Measurements from ENCODE around the gene WDR91. TPM values are rescaled to one million over a fixed set of nuclear protein-coding genes. Genes with fewer than 3 reads are reported as not detected.

WDR91 gene
- polyA plus RNA-seq (ENCODE audit: low read depth in 6 of 6) = 1 to 10 TPM; 2.3 to 5.8 (median 4.5) TPM

DNA sequence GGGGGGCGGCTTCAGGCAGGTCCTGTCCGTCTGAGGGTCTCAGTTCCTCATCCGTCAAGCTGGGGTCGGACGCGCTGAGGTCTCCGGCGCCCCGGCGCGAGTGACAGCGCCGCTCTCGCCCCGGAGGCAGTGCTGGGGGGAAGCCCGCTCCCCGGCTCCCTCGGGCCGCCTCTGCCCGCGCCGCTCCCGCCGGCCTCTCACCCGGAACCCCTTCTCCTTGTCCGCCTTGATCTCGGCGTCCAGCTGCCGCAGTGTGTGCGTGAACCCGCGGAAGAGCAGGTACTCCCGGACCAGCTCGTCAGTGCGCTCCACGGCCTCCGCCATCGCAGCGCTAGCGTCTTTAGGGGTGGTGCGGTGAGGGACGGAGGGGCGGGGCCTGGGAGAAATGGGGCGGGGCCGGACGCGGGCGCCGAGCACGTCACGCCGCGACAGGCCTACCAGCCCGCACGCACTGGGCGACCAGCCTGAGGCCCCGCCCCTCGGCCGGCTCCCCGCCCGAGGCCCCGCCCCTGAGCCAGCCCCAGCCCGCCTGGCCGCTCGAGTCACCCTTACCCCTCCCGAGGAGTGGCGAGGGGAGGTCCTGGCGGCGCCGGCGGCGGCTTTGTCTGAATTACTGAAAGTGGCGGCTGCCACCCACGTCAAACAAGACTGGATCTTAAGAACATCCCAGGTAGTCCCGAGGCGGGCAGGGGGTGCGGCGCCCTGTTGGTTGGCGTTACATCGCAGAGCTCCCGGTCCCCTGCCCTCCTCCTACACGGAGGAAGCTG, at the start of gene WDR91:
Gene WDR91, minus strand, starts transcription at position 348 of the 767 bp plus-strand sequence. Its CDS starts 24 bp downstream, at position 324.
- H3K27me3 Mint-ChIP-seq = no peaks in the 10 kb centered on the region
- peaks cover 24 to 45% (median 39%) of the 10 kb centered on the region in 3 donors for H3K4me1 Mint-ChIP-seq
- H3K4me3 Mint-ChIP-seq = peak within 1 kb of the TSS; percentile 91 to 99 (median 96)
- no peaks in the 10 kb centered on the region for H3K36me3 Mint-ChIP-seq
- ATAC-seq (ENCODE audit: low read depth in 2 of 2) (peak; percentile 85), DNase-seq (peak; percentile 88)
- no peaks in the 10 kb centered on the region for H3K9me3 Mint-ChIP-seq
- H3K27ac Mint-ChIP-seq = peak within 1 kb of the TSS; percentile 93 to 99 (median 99)

DNA sequence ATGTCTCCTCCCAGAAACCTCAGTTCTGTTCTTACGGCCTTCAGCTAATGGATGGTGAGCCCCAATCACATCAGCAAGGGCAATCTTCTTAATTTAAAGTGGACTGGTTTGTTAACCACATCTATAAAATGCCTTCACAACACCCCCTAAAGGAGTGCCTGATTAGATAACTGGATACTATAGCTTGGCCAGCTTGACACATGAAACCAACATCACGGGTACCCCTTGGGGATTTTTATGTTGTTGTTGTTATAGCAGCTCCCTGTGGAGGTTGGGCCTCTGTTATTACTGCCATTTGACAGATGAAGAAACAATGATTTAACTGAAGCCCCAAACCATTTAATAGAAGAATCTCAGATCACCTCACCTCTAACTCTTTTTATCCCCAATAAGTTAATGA, 49.1 kb upstream of the WDR91 start:
- ATAC-seq (ENCODE audit: low read depth in 2 of 2) = no peak
- no peak overlapping the region for H3K4me3 Mint-ChIP-seq
- H3K36me3 Mint-ChIP-seq = peaks cover 6 to 18% of the 10 kb centered on the region in 2 donors
- peaks cover 6 to 24% (median 20%) of the 10 kb centered on the region in 7 donors for H3K9me3 Mint-ChIP-seq
- no peak for DNase-seq
- no peak overlapping the region for H3K27ac Mint-ChIP-seq
- H3K4me1 Mint-ChIP-seq = no peaks in the 10 kb centered on the region
- peaks cover 5 to 11% (median 10%) of the 10 kb centered on the region in 3 donors for H3K27me3 Mint-ChIP-seq

- ATAC-seq (ENCODE audit: low read depth in 2 of 2) (no peak), DNase-seq (no peak)
- H3K27me3 Mint-ChIP-seq = peaks cover 5 to 11% (median 9%) of the 10 kb centered on the region in 3 donors
- H3K4me1 Mint-ChIP-seq = peaks cover 0 to 3% (median 0%) of the 10 kb centered on the region in 3 donors
- H3K36me3 Mint-ChIP-seq = peaks cover 5 to 11% of the 10 kb centered on the region in 2 donors
- peaks cover 6 to 18% (median 14%) of the 10 kb centered on the region in 7 donors for H3K9me3 Mint-ChIP-seq
- H3K4me3 Mint-ChIP-seq = no peak overlapping the region
- H3K27ac Mint-ChIP-seq = peak overlapping the region in 1 of 6 donors; percentile 57
Observed at GRCh38 chr7:135259702-135260101, 48.4 kb upstream of the WDR91 start.

DNA sequence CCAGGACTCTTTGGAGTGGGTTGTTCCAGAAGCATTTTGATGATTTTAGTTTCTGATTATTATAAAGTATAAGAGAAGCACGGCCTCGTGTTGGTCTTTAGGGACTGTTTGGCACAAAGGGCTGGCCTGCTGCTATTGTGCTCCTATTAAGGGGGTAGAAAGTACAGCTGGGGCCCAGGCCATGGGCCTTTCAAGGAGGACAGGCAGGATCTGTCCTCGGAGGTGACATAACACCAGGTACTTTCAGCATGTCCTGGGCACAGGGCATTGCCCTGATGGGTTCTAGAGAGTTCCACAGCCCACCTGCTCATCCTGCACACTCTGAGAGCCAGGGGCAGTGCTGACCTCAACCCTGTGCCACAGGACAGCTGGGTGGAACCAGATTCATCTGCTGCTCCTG, 47.3 kb upstream of the WDR91 start:
- Mint-ChIP-seq H3K27me3 (peaks cover 5 to 11% (median 5%) of the 10 kb centered on the region in 3 donors), H3K4me3 (no peak overlapping the region), H3K36me3 (peaks cover 0 to 8% of the 10 kb centered on the region in 2 donors), H3K4me1 (peaks cover 0 to 4% (median 0%) of the 10 kb centered on the region in 3 donors), H3K9me3 (peaks cover 2 to 8% (median 6%) of the 10 kb centered on the region in 7 donors), H3K27ac (no peak overlapping the region)
- ATAC-seq (ENCODE audit: low read depth in 2 of 2) (no peak), DNase-seq (no peak)

DNA sequence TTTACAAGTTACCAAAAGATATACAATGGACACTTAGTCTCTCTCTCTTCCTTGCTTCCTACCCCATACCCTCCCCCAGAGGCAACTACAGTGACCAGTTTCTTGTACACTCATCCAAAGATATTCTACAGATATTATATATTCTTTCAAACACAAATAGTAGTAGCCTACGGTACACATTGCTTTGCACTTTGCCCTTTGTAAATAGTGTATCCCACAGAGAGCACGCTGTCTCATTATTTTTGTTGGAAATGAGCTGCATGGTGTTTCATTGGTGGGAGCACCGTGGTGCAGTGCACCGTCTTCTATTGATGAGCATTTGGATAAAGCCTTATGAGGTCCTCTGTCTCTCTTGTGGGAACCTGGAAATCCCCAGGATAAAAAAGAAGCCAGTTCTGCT, 46.5 kb upstream of the WDR91 start:
- Mint-ChIP-seq H3K9me3 (peaks cover 0 to 4% (median 3%) of the 10 kb centered on the region in 7 donors), H3K27me3 (peaks cover 4 to 8% (median 5%) of the 10 kb centered on the region in 3 donors), H3K36me3 (peaks cover 0 to 6% of the 10 kb centered on the region in 2 donors), H3K4me3 (no peak overlapping the region), H3K27ac (peak overlapping the region in 1 of 6 donors; percentile 59), H3K4me1 (peaks cover 0 to 4% (median 0%) of the 10 kb centered on the region in 3 donors)
- ATAC-seq (ENCODE audit: low read depth in 2 of 2) = no peak
- no peak for DNase-seq

DNA sequence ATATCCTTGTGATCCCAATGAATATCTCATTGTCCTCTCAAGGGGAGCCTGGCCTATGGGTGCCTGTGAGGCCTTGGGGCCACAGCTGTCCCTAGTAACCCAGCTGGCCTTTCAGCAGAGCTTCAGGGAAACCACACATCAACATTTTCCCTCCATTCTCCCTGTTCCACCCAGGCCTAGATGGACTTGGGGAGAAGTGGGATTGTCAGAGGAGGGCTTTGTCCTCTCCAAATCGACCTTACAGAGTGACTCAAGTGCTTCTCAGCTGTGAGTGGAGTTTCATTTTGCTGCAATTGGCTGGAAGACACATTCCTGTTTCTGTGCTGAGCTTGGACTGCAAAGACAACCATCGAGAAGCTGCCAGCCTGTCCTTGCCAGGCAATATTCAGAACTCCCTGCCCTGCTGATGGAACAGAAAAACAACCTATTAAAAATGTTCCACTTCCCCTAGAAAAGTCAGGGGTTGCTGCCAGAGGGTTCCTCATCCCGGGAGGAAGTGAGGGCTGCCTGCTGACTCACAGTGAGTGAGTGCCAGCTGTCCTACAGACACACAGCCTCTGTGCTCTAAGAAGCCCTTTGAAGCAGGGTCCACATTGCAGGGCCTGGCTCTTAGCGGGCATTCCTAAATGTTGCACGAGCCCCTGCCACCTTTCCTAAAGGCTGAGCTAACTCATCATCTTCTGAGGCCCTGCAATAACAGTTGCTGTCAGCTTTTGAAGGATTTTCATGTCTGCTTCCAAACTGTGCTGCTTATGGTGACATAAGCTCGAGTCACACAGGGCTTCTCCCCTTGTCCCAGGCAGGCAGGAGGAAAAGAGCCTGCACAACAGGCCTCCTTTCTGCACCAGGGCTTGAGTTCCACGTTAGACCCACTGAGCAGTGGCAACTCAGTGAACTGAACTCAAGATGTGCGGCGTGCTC, 42.8 kb upstream of the WDR91 start:
- no peaks in the 10 kb centered on the region for H3K27me3 Mint-ChIP-seq
- H3K4me3 Mint-ChIP-seq = no peak overlapping the region
- ATAC-seq (ENCODE audit: low read depth in 2 of 2) = no peak
- H3K27ac Mint-ChIP-seq = no peak overlapping the region
- H3K36me3 Mint-ChIP-seq = no peaks in the 10 kb centered on the region
- no peak for DNase-seq
- no peaks in the 10 kb centered on the region for H3K9me3 Mint-ChIP-seq
- H3K4me1 Mint-ChIP-seq = peaks cover 0 to 4% (median 4%) of the 10 kb centered on the region in 3 donors

DNA sequence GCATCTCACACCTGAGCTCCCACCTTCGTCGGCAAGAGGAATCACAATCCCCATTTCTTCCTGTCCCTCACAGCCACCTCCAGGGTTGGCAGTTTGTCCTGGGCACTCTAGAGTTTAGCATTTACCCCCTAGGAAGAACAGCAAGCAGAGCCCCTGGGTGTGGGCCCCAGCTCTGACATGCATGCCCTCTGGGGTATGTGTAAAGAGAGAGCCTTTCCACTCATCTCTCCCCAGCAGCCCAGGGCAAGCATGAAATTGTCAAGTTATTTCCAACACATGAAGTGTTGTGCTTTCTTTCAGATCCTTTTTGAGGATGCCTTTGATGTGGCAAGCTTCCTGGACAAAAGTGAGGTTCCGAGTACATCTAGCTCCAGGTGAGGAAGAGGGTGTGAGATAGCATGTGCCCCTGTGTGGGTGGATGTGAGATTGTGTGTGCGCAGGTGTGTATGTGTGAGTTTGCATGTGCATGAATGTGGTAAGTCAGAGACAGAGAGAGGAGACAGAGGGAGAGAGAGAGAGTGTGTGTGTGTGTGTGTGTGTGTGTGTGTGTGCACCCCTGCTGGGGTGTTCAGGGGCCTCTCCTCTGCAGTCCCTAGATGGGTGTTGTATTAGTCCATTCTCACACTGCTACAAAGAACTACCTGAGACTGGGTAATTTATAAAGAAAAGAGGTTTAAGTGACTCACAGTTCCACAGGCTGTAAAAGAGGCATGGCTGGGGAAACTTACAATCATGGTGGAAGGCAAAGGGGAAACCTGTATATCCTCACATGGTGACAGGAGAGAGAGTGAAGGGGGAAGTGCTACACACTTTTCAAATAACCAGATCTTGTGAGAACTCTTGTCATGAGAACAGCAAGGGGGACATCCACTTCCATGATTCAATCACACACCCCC, 40.4 kb upstream of the WDR91 start:
- H3K9me3 Mint-ChIP-seq = no peaks in the 10 kb centered on the region
- no peak for ATAC-seq (ENCODE audit: low read depth in 2 of 2)
- H3K36me3 Mint-ChIP-seq = no peaks in the 10 kb centered on the region
- H3K27ac Mint-ChIP-seq = no peak overlapping the region
- no peak for DNase-seq
- no peaks in the 10 kb centered on the region for H3K27me3 Mint-ChIP-seq
- no peak overlapping the region for H3K4me3 Mint-ChIP-seq
- peaks cover 0 to 4% (median 4%) of the 10 kb centered on the region in 3 donors for H3K4me1 Mint-ChIP-seq

DNA sequence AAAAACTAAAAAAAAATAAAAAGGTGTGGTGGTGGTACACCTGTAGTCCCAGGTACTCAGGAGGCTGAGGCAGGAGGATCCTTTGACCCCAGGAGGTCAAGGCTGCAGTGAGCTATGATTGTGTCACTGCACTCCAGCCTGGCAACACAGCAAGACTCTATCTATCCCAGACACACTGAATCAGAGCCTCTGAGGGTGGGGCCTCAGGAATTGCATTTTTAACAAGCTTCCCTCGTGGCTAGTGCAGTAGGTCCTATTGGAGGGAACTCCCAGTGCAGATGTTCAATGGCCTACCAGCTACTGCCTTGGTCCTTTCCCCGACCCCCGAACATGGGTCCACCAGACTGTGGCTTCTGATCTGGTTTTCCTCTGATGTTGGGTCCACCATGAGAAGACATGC, 37.2 kb upstream of the WDR91 start:
- ATAC-seq (ENCODE audit: low read depth in 2 of 2) (no peak), DNase-seq (no peak)
- H3K9me3 Mint-ChIP-seq = no peaks in the 10 kb centered on the region
- H3K4me1 Mint-ChIP-seq = peaks cover 0 to 4% (median 0%) of the 10 kb centered on the region in 3 donors
- peak overlapping the region in 1 of 6 donors; percentile 48 for H3K27ac Mint-ChIP-seq
- no peak overlapping the region for H3K4me3 Mint-ChIP-seq
- no peaks in the 10 kb centered on the region for H3K36me3 Mint-ChIP-seq
- H3K27me3 Mint-ChIP-seq = peaks cover 8 to 10% (median 9%) of the 10 kb centered on the region in 3 donors

DNA sequence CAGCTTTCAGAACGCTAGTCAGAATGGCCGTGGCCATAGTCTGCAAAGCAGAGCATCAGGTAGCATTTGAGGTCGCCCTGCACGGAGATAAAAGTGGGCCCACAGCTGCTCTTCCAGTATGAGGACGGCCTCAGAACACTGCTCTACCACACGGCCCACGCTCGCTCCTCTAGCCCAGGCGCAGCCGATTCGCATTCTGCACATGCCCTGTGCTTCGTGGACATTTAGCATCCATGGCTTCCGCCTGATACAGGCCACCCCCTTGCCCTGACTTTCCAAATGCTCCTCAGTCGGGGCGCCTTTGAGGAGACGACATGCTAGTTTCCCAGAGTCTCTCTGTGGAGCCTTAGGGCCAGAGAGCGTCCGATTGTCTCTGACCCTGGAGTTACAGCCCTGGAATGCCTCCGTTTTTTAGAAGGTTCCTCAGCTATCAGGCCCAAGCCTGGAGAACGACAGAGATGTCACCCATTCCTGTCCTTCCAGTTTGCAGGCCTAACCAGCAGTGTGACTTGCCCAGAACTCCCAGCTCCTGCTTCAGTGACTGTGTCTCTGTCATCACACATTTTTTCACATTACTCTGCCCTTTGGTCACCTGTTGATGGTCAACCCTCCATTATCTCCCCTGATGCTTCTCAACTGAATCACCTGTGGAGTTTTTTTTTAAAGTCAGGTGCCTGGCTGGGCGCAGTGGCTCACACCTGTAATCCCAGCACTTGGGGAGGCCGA, 36.6 kb upstream of the WDR91 start:
- Mint-ChIP-seq H3K4me1 (peaks cover 0 to 4% (median 0%) of the 10 kb centered on the region in 3 donors), H3K4me3 (peak overlapping the region in 1 of 8 donors; percentile 52), H3K36me3 (no peaks in the 10 kb centered on the region), H3K27me3 (peaks cover 8 to 10% (median 9%) of the 10 kb centered on the region in 3 donors), H3K27ac (peak overlapping the region in 1 of 6 donors; percentile 11), H3K9me3 (no peaks in the 10 kb centered on the region)
- ATAC-seq (ENCODE audit: low read depth in 2 of 2) (no peak), DNase-seq (no peak)

DNA sequence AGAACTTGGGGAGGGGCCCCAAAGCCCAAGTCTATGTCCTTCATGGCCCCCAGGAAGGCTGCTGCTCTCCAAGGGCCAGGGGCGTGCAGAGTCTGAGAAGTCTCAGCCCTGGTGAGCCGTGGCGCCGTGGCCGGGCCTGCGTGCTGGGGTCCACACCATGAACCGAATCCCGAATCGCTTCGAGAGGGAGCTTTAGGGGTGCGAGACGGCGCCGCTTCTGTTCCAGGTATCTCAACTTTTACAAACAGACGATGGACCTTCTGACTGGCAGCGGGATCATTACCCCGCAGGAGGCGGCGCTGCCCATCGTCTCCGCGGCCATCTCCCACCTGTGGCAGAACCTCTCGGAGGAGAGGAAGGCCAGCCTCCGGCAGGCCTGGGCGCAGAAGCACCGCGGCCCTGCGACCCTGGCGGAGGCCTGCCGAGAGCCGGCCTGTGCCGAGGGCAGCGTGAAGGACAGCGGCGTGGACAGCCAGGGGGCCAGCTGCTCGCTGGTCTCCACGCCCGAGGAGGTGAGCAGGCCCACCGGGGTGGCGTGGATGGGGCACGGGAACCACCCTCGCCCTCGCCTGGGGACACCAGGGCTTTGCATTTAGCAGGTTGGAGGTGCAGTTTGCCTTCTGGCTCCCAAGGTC, 35.0 kb upstream of the WDR91 start:
- H3K36me3 Mint-ChIP-seq = no peaks in the 10 kb centered on the region
- ATAC-seq (ENCODE audit: low read depth in 2 of 2) = no peak
- peaks cover 4 to 5% (median 4%) of the 10 kb centered on the region in 3 donors for H3K4me1 Mint-ChIP-seq
- DNase-seq = no peak
- peaks cover 0 to 4% (median 0%) of the 10 kb centered on the region in 7 donors for H3K9me3 Mint-ChIP-seq
- no peak overlapping the region for H3K4me3 Mint-ChIP-seq
- H3K27ac Mint-ChIP-seq = no peak overlapping the region
- H3K27me3 Mint-ChIP-seq = peaks cover 9 to 16% (median 10%) of the 10 kb centered on the region in 3 donors

DNA sequence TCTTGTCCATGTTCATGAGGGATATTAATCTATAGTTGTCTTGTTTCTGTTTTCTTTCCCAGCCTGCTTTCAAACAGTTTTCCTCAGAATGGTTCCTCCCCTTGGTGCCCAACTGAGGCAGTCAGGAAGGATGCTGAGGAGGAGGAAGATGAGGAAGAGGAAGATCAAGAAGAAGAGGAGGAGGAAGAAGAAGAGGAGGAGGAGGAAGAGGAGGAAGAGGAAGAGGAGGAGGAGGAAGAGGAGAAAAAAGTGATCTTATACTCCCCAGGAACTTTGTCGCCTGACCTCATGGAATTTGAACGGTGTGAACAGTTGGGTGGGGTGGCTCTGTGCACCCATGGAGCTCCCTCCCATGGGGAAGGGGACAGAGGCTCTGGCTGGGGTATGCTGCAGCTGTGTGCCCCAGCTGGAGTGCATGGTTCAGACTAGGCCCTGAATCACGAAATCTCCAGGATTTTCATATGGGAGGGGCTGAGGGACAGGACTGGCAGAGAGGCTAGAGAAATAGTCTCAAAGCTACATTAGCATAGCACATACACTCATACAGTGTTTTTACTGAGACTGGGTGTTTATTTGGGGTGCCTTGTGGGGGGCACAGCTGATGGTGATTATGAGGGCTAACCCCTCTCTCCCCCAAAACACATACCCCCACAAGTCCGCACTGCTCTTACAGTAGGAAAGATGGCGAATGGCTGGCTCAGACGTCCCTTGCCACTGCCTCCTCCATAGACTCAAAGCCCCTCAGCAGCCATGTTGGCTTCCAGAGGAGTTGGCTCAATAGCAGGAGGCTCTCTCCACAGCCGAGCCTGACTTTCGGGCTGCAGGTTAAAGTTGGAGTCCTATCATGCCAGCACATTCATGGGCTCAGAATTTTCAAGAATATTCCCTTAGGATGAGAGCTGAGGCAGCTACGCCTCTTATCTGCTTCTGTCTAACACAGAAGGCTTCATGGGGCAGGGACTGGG, 34.2 kb upstream of the WDR91 start:
- Mint-ChIP-seq H3K27me3 (peaks cover 9 to 17% (median 10%) of the 10 kb centered on the region in 3 donors), H3K27ac (peak overlapping the region in 1 of 6 donors; percentile 56), H3K4me3 (no peak overlapping the region), H3K4me1 (peaks cover 4 to 5% (median 4%) of the 10 kb centered on the region in 3 donors), H3K9me3 (peaks cover 0 to 4% (median 0%) of the 10 kb centered on the region in 7 donors), H3K36me3 (no peaks in the 10 kb centered on the region)
- ATAC-seq (ENCODE audit: low read depth in 2 of 2) (no peak), DNase-seq (no peak)
